ENCODE results near the gene SCAI.

Gene SCAI

GRCh38 chr9:125100822-125101221 lies 42.5 kb downstream of the SCAI start:
- H3K36me3 ChIP-seq (ENCODE audit: control insufficient read depth in 2 of 2, insufficient read depth in 1 of 2, low read length in 2 of 2): no peaks in the 10 kb centered on the region
- H3K4me3 ChIP-seq (ENCODE audit: low read depth, low read length): no peak overlapping the region
- no peaks in the 10 kb centered on the region for H3K9me3 ChIP-seq (ENCODE audit: control insufficient read depth, insufficient read depth, low read depth, low read length)
- TF ChIP-seq ZNF121 (tag by site-specific recombination; IDR thresholded peaks at IDR 0.05) (0 out of 2 replicates have a peak, but pooled peaks have one; percentile 60), ZNF785 (tag by site-specific recombination; IDR thresholded peaks at IDR 0.05) (no peak)
- H3K27ac ChIP-seq (ENCODE audit: extremely low read depth, low read depth, low read length): no peak overlapping the region
- ChIA-PET POLR2A (no interaction called here), CTCF (no interaction called here)
- H3K4me1 ChIP-seq (ENCODE audit: control insufficient read depth, insufficient read depth, low read length): no peaks in the 10 kb centered on the region

- no peaks in the 10 kb centered on the region for H3K9me3 ChIP-seq (ENCODE audit: control insufficient read depth, insufficient read depth, low read depth, low read length)
- ChIA-PET CTCF (interaction anchor here (0.7 kb wide), 1 partner anchor 19 kb away, joined by 3 read pairs; no protein-coding TSS in a partner anchor), POLR2A (no interaction called here)
- no peak overlapping the region for H3K4me3 ChIP-seq (ENCODE audit: low read depth, low read length)
- TF ChIP-seq ZNF266 (tag by site-specific recombination; IDR thresholded peaks at IDR 0.05; ENCODE audit: low read depth): no peak
- no peak for TF ChIP-seq MEIS1 (CRISPR knock-in tag; IDR thresholded peaks at IDR 0.05; ENCODE audit: borderline replicate concordance)
- TF ChIP-seq ZNF776 (tag by site-specific recombination; IDR thresholded peaks at IDR 0.05; ENCODE audit: borderline replicate concordance): no peak
- TF ChIP-seq ZNF530 (tag by site-specific recombination; IDR thresholded peaks at IDR 0.05; ENCODE audit: low read depth): no peak
- H3K27ac ChIP-seq (ENCODE audit: extremely low read depth, low read depth, low read length): no peak overlapping the region
- no peaks in the 10 kb centered on the region for H3K4me1 ChIP-seq (ENCODE audit: control insufficient read depth, insufficient read depth, low read length)
- no peaks in the 10 kb centered on the region for H3K36me3 ChIP-seq (ENCODE audit: control insufficient read depth in 2 of 2, insufficient read depth in 1 of 2, low read length in 2 of 2)
These were observed 43.5 kb downstream of the SCAI start for GRCh38 chr9:125099816-125100215.

- CTCF ChIA-PET: interaction anchor here (0.6 kb wide), 1 partner anchor 1403 kb away, joined by 4 read pairs; no protein-coding TSS in a partner anchor
- Histone ChIP-seq H3K4me1 (ENCODE audit: control insufficient read depth, insufficient read depth, low read length) (no peaks in the 10 kb centered on the region), H3K9me3 (ENCODE audit: control insufficient read depth, insufficient read depth, low read depth, low read length) (no peaks in the 10 kb centered on the region), H3K4me3 (ENCODE audit: low read depth, low read length) (no peak overlapping the region), H3K27ac (ENCODE audit: extremely low read depth, low read depth, low read length) (no peak overlapping the region), H3K36me3 (ENCODE audit: control insufficient read depth in 2 of 2, insufficient read depth in 1 of 2, low read length in 2 of 2) (no peaks in the 10 kb centered on the region)
- POLR2A ChIA-PET: no interaction called here
- TF ChIP-seq KLF1 (tag by site-specific recombination; IDR thresholded peaks at IDR 0.05): no peak
- peak; percentile 70 for TF ChIP-seq SETDB1 (IDR thresholded peaks at IDR 0.05; ENCODE audit: insufficient read length, low read length)
These were observed 47.4 kb downstream of the SCAI start for GRCh38 chr9:125095821-125096443.

GRCh38 chr9:125091121-125091520 lies 52.2 kb downstream of the SCAI start:
- TF ChIP-seq OSR2 (tag by site-specific recombination; IDR thresholded peaks at IDR 0.05) (no peak), ZNF350 (tag by site-specific recombination; IDR thresholded peaks at IDR 0.05) (no peak), SP3 (tag by site-specific recombination; IDR thresholded peaks at IDR 0.05) (no peak), ZNF558 (tag by site-specific recombination; IDR thresholded peaks at IDR 0.05) (no peak), GLI4 (tag by site-specific recombination; IDR thresholded peaks at IDR 0.05) (no peak), ZNF248 (tag by site-specific recombination; IDR thresholded peaks at IDR 0.05) (no peak), ZNF623 (tag by site-specific recombination; IDR thresholded peaks at IDR 0.05) (no peak)
- CTCF ChIA-PET: interaction anchor here (0.7 kb wide), 2 partner anchors 43 to 539 kb away, joined by 3 read pairs; no protein-coding TSS in a partner anchor
- Histone ChIP-seq H3K4me3 (ENCODE audit: low read depth, low read length) (no peak overlapping the region), H3K4me1 (ENCODE audit: control insufficient read depth, insufficient read depth, low read length) (no peaks in the 10 kb centered on the region), H3K36me3 (ENCODE audit: control insufficient read depth in 2 of 2, insufficient read depth in 1 of 2, low read length in 2 of 2) (no peaks in the 10 kb centered on the region), H3K27ac (ENCODE audit: extremely low read depth, low read depth, low read length) (no peak overlapping the region), H3K9me3 (ENCODE audit: control insufficient read depth, insufficient read depth, low read depth, low read length) (no peaks in the 10 kb centered on the region)
- POLR2A ChIA-PET: no interaction called here

- Histone ChIP-seq H3K4me3 (ENCODE audit: low read depth, low read length) (no peak overlapping the region), H3K36me3 (ENCODE audit: control insufficient read depth in 2 of 2, insufficient read depth in 1 of 2, low read length in 2 of 2) (no peaks in the 10 kb centered on the region), H3K4me1 (ENCODE audit: control insufficient read depth, insufficient read depth, low read length) (no peaks in the 10 kb centered on the region), H3K27ac (ENCODE audit: extremely low read depth, low read depth, low read length) (no peak overlapping the region), H3K9me3 (ENCODE audit: control insufficient read depth, insufficient read depth, low read depth, low read length) (no peaks in the 10 kb centered on the region)
- CTCF ChIA-PET: interaction anchor here (0.6 kb wide), 1 partner anchor 35 kb away, joined by 4 read pairs; no protein-coding TSS in a partner anchor
- POLR2A ChIA-PET: no interaction called here
- TF ChIP-seq ZNF335 (tag by site-specific recombination; conservative IDR thresholded peaks at IDR 0.05): no peak
- no peak for TF ChIP-seq ZNF280D (tag by site-specific recombination; IDR thresholded peaks at IDR 0.05)
- TF ChIP-seq ZNF366 (tag by site-specific recombination; conservative IDR thresholded peaks at IDR 0.05): no peak
- no peak for TF ChIP-seq YY2 (tag by site-specific recombination; IDR thresholded peaks at IDR 0.05)
- no peak for TF ChIP-seq ZNF658 (tag by site-specific recombination; IDR thresholded peaks at IDR 0.05)
- TF ChIP-seq ZIC2 (tag by site-specific recombination; IDR thresholded peaks at IDR 0.05): no peak
- TF ChIP-seq HOXA7 (CRISPR knock-in tag; IDR thresholded peaks at IDR 0.05; ENCODE audit: borderline replicate concordance): no peak
- TF ChIP-seq ZNF362 (tag by site-specific recombination; IDR thresholded peaks at IDR 0.05): no peak
These were observed 54.0 kb downstream of the SCAI start for GRCh38 chr9:125089331-125089730.
